Smooth muscle cell (in vitro differentiated cells): ENCODE results near the gene C17orf100. TPM values are rescaled to one million over a fixed set of nuclear protein-coding genes. Genes with fewer than 3 reads are reported as not detected.

ENCODE experiments used
- DNase-seq: peaks from one replicate; lab custom pipeline; 2025; ENCODE audit not compliant: unreplicated experiment; lab: John Stamatoyannopoulos, UW
- H2AFZ ChIP-seq: fragments of 200-600 bp; sonication (generic); 2 replicates; pipeline ENCODE4 v1.6.0; 2016; ENCODE audit warnings: antibody characterized with exemption, low read depth, mild to moderate bottlenecking
- H3F3A ChIP-seq: fragments of 200-600 bp; sonication (generic); 2 replicates; pipeline ENCODE4 v1.6.0; 2017; ENCODE audit warnings: antibody characterized with exemption, low read depth
- H3K27ac ChIP-seq: fragments of 200-600 bp; sonication (generic); 2 replicates; pipeline ENCODE4 v1.5.1; 2016; ENCODE audit warnings: low read depth, mild to moderate bottlenecking
- H3K27me3 ChIP-seq: fragments of 200-600 bp; sonication (generic); 2 replicates; pipeline ENCODE4 v1.6.1; 2016; ENCODE audit warnings: low read depth, mild to moderate bottlenecking
- H3K36me3 ChIP-seq: fragments of 200-600 bp; sonication (generic); 2 replicates; pipeline ENCODE4 v1.5.1; 2016; ENCODE audit warnings: low read depth
- H3K4me1 ChIP-seq: fragments of 200-600 bp; sonication (generic); 2 replicates; pipeline ENCODE4 v1.5.1; 2016; ENCODE audit warnings: low read depth
- H3K4me2 ChIP-seq: fragments of 200-600 bp; sonication (generic); 2 replicates; pipeline ENCODE4 v1.6.0; 2016; ENCODE audit warnings: mild to moderate bottlenecking
- H3K4me3 ChIP-seq: fragments of 200-600 bp; sonication (generic); 2 replicates; pipeline ENCODE4 v1.5.1; 2016; ENCODE audit warnings: mild to moderate bottlenecking
- H3K79me2 ChIP-seq: fragments of 200-600 bp; sonication (generic); 2 replicates; pipeline ENCODE4 v1.6.0; 2016; ENCODE audit warnings: low read depth, mild to moderate bottlenecking
- H3K9ac ChIP-seq: fragments of 200-600 bp; sonication (generic); 2 replicates; pipeline ENCODE4 v1.6.0; 2016; ENCODE audit warnings: low read depth
- H3K9me3 ChIP-seq: fragments of 200-600 bp; sonication (generic); replicated peaks from 2 replicates; pipeline ENCODE4 v1.5.1; 2016; ENCODE audit warnings: low read depth
- H4K20me1 ChIP-seq: fragments of 200-600 bp; sonication (generic); 2 replicates; pipeline ENCODE4 v1.6.0; 2016; ENCODE audit warnings: low read depth
- CTCF ChIP-seq: fragments of 200-600 bp; sonication (generic); IDR thresholded peaks from 2 replicates; pipeline ENCODE4 v1.5.1; 2017; ENCODE audit warnings: borderline replicate concordance, mild to moderate bottlenecking, antibody characterized with exemption; ENCODE audit not compliant: insufficient read depth, poor library complexity, severe bottlenecking
- WGBS: methylation state at CpG from one replicate; pipeline ENCODE4 v1.1.7; 2016; ENCODE audit warnings: low lambda C conversion rate; 5-methylcytosine and 5-hydroxymethylcytosine counted together
- polyA plus RNA-seq: library from polyadenylated mRNA; unstranded; fragments of >200 nt; fragmentation: Nextera tagmentation; extraction: Ambion mirVana; gene quantifications from 2 replicates; pipeline ENCODE4 v1.2.1, GENCODE V29; 2016
- total RNA-seq: library from RNA; depleted of rRNA; stranded (reverse); fragments of >200 nt; gene quantifications from 2 replicates; pipeline ENCODE4 v1.2.3, GENCODE V29; 2014

The C17orf100 gene
- total and polyA plus RNA-seq, 2 experiments from 2014 or later, result 5.5 to 5.8 TPM

- no peak overlapping the region for H3K4me2 ChIP-seq
- 78% methylated on average over 2 of the region's 2 CpGs for WGBS
Observed at GRCh38 chr17:6695051-6695450, 43.5 kb downstream of the C17orf100 start.

GRCh38 chr17:6695565-6695964 is 44.0 kb downstream of the C17orf100 start:
- no peak overlapping the region for H3K4me2 ChIP-seq
- no peaks in the 10 kb centered on the region for H3K9me3 ChIP-seq
- H4K20me1 ChIP-seq, result no peaks in the 10 kb centered on the region
- no peak overlapping the region for H3K9ac ChIP-seq
- H3K36me3 ChIP-seq, result no peaks in the 10 kb centered on the region
- H2AFZ ChIP-seq, result no peak overlapping the region
- no peaks in the 10 kb centered on the region for H3K79me2 ChIP-seq
- no peak for TF ChIP-seq CTCF
- no peak overlapping the region for H3K27ac ChIP-seq
- WGBS, result 93% methylated on average over 13 of the region's 13 CpGs
- H3K27me3 ChIP-seq, result peaks cover 7% of the 10 kb centered on the region
- H3K4me1 ChIP-seq, result no peaks in the 10 kb centered on the region
- no peak overlapping the region for H3K4me3 ChIP-seq
- DNase-seq, result no peak
- no peaks in the 10 kb centered on the region for H3F3A ChIP-seq

More at GRCh38 chr17:6695051-6695450, 43.5 kb downstream of the C17orf100 start:
- Histone ChIP-seq H2AFZ (no peak overlapping the region), H4K20me1 (no peaks in the 10 kb centered on the region), H3K27me3 (peaks cover 7% of the 10 kb centered on the region), H3K4me3 (no peak overlapping the region), H3F3A (no peaks in the 10 kb centered on the region), H3K36me3 (no peaks in the 10 kb centered on the region), H3K9ac (no peak overlapping the region), H3K9me3 (no peaks in the 10 kb centered on the region), H3K4me1 (no peaks in the 10 kb centered on the region), H3K79me2 (no peaks in the 10 kb centered on the region), H3K27ac (no peak overlapping the region)
- no peak for TF ChIP-seq CTCF
- no peak for DNase-seq

GRCh38 chr17:6696906-6697305 is 45.3 kb downstream of the C17orf100 start:
- WGBS, result 73% methylated on average over 5 of the region's 5 CpGs
- no peaks in the 10 kb centered on the region for H3K79me2 ChIP-seq
- no peaks in the 10 kb centered on the region for H4K20me1 ChIP-seq
- H3K27me3 ChIP-seq, result peaks cover 7% of the 10 kb centered on the region
- no peaks in the 10 kb centered on the region for H3F3A ChIP-seq
- DNase-seq, result no peak
- H2AFZ ChIP-seq, result no peak overlapping the region
- H3K27ac ChIP-seq, result no peak overlapping the region
- H3K9ac ChIP-seq, result no peak overlapping the region
- H3K4me2 ChIP-seq, result no peak overlapping the region
- no peaks in the 10 kb centered on the region for H3K9me3 ChIP-seq
- no peak overlapping the region for H3K4me3 ChIP-seq
- no peak for TF ChIP-seq CTCF
- no peaks in the 10 kb centered on the region for H3K36me3 ChIP-seq
- H3K4me1 ChIP-seq, result no peaks in the 10 kb centered on the region

- Histone ChIP-seq H3K27me3 (no peaks in the 10 kb centered on the region), H2AFZ (no peak overlapping the region), H4K20me1 (no peaks in the 10 kb centered on the region), H3K9me3 (no peaks in the 10 kb centered on the region), H3K9ac (no peak overlapping the region), H3K4me3 (no peak overlapping the region), H3K79me2 (no peaks in the 10 kb centered on the region), H3K4me2 (no peak overlapping the region), H3F3A (no peaks in the 10 kb centered on the region), H3K27ac (no peak overlapping the region), H3K4me1 (no peaks in the 10 kb centered on the region), H3K36me3 (no peaks in the 10 kb centered on the region)
- TF ChIP-seq CTCF, result no peak
- DNase-seq, result no peak
- 88% methylated on average over 11 of the region's 11 CpGs for WGBS
Observed at GRCh38 chr17:6698004-6698403, 46.4 kb downstream of the C17orf100 start.
